Epidermal melanocyte (primary cell): ENCODE results near the gene ARHGAP15.

Source experiments
- DNase-seq: peaks from one replicate; pipeline ENCODE4 v3.0.0; 2011; ENCODE audit warnings: low spot score; ENCODE audit not compliant: insufficient read length

The ARHGAP15 gene

DNA sequence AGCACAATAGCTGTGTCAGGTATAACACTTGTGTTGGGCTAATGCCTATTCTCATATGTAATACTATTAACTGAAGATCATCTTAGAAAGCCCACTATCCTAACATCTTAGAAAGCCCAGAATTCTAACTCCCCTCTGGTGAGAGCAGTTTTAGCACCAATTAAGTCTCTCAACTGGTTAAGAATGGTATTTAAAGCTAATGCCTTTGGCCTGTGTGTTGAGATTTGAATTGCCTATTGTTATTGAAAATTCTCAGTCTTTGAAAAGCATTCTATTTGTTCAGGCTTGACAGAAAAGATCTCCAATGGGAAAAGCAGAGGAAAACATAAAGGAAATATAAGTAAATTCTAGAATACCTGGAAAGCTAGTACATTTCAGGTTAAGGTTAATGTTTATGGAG, 352.5 kb downstream of the ARHGAP15 start:
- DNase-seq = no peak

DNA sequence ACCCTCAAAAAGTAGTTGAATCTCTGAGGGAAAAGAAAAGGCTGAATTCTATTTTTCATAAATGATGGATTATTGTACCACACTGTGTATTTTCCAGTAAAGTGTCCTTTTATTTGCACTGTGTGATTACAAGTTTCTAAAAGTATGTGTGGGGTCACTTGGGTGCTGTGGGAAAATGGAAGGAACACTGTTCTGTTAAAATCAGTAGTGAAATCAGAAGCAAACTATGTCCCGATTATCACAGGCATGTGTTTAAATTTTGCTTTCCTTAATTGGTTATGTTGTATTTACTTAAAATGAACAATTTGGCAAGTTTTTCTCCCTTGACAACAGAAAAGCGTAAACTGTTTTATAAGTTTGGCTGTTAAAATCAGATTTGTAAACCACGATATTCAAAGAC, 353.1 kb downstream of the ARHGAP15 start:
- no peak for DNase-seq

DNA sequence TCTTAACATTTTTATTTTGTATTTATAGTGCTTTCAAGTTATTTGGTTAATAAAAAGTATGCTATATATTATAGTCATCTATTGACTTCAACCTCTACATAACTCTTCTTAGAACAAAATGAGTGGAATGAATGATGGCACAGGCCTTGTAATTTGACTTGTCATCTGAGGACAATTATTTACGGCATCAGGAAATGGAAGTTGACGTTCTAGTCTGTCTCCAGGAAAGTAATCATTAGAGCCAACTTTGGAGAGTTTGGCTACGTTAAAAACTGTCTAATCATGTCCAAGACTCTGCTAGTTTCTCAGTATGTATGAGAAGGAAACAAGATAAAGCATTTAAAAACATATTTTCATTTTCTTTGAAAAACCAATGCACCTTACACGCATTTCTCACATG, 353.6 kb downstream of the ARHGAP15 start:
- DNase-seq = no peak

DNA sequence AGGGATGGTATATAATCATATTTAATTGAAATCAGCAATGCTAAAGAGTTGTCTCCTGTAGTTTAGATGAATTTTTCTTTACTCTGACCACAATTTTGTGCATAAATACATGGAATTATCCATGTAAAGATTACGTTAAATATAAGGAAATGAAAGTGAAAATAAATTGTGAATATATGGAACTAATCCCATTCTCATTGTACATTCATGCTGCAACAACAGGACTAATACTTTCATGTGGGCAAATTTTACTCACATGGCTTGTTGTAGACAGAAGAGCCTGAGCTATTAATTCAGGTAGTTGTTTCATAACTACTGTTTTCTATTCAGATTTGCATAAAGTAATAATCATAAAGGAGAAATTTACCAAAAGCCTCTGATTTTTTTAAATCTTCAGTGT, 357.8 kb downstream of the ARHGAP15 start:
- DNase-seq = no peak

DNA sequence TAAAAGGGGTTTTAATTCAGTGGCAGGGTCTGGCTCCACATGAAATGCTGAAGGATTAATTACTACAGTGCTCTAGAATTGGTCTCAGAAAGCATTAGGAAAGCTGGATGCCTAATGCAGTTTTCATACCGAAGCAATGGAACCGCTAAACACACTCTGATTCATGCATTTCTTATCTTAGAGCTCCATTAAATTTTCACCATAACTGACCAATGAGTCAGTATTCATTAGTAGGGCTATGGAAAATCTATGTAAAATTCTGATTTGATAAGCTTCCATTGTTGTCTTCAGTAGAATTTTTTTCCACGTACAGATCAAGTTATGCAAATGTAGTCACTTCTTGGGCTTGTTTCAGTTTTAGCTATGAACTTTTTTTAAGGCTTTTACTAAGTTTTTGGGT, 359.9 kb downstream of the ARHGAP15 start:
- DNase-seq = no peak

DNA sequence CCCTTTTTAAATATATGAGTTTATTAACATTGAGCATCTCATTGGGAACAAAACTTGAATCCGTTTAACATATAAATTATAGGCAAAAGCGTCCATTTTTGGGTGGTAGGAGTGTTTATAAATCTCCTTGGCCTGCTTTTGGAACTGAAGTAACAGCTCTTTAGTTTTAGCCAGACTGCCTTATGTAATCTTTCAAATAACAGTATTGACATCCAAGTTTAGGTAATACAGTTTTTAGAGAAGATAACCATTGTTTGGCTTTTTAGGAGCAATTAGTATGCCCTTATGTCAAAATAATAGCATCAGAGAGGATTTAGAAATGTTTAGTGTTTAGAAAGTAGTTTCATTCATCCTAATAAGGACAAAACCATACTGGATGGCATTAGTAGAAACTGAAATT, 361.9 kb downstream of the ARHGAP15 start:
- DNase-seq = no peak

DNA sequence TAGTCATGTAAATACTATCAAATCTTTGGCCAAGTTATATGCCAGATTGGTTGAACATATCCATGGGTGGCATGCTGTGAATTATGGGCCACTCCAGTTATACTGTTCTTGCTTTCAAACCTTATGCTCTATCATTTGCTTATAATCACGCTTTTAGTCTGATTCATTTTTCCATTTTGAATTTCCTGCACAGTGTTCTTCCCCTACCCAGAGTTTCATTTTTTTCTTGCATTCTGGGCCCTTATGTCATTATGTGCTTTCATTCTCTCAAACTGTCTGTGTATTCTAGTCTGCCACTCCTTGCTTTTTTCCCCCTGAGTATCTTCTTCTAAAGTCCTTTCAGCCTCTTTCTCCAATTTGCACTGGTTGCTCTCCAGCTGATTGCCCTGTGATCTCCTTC, 364.1 kb downstream of the ARHGAP15 start:
- DNase-seq = no peak

DNA sequence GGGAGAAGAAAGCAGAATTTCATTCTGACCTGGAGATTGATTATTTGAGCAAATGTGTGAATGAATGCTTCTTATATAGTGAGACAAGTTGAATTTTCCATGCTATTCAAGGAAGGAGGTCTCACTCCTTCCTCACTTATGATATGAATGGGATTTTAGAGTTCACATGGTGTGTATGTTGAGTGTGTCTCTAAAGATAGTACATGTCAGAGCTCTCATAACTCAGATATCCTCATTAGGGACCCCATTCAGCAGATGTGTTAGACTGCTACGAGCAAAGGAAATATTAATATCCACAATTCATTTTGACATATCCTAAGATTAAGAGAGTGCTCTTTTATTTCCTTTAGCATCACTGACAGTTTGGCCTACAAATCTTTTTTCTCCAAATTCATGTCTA, 368.5 kb downstream of the ARHGAP15 start:
- no peak for DNase-seq

DNA sequence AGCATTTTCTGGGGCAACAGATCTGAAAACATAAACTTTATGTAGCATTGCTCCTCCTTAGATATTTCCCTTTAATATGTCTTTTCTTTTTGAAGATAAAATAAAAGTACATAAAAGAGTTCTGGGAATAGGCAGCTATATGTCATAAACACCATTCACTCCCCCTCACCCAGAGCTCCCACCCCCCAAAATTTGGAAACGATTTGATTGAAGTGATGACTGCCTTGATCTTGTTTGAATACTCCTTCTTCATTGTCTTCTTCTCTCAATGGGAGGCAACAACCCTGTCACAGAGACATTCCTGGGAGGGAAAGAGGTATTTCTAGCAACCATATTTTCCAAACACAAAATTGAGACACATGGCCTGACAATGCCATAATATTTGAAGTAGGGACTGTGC, 369.3 kb downstream of the ARHGAP15 start:
- no peak for DNase-seq

DNA sequence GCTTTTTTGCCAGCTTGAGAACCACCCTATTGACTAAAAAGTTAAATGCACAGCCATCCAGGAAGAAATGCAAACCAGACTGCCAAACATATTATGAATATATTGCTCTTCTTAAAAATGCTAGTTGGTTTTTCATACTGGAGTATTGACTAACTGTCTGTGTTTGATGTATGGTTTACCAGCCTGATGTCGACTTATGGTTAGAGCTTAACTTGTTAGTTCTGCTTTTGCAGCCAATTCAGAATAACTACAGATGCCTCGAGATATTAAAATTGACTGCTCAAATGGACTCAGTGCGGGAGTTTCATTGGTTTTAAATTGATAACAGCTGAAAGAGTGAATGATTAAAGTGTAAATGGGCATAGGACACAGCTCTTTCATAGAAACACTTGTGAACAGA, 369.8 kb downstream of the ARHGAP15 start:
- no peak for DNase-seq

DNA sequence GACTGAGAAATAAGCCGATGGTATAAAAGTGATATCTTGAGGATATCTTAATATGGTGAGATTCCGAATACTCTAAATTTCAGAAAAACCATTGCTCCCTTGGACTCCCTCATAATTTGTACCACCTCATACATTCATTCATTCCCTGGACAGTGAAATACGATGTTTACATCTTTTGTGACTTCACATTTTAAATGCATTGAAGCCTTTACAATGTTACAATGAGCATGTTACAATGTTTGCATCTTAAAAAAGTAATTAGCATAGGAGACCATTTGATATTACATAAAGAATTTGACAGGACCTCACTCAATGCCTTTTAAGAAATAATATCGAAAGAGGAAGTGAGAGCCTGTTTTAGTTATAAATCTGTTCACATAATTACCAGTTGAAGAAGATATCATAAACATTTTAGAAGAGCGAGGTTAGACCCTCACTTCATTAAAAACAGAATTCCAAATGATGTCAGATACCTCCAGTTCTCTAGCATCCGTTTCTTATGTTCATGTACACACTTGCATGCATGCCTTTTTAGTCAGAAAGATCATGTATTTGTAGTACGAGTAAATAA, 372.0 kb downstream of the ARHGAP15 start:
- DNase-seq = no peak

DNA sequence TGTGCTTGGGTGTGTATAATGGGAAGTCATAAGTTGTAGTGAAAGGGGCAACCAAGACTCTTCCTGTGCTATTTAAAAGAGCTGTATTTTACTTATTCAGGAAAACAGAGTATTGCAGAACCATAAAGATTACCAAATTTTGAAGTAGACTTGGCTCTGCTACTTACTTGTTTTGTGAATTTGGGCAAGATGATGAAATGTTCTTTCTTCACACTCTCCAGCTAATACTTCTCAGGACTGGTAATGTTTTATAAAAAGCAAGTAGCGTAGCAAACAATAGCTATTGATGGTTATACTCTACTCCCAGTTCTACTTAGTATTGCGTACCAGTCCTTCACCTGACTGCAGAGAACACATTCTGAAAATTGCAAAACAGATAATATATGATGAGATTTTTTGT, 374.1 kb downstream of the ARHGAP15 start:
- DNase-seq = no peak

DNA sequence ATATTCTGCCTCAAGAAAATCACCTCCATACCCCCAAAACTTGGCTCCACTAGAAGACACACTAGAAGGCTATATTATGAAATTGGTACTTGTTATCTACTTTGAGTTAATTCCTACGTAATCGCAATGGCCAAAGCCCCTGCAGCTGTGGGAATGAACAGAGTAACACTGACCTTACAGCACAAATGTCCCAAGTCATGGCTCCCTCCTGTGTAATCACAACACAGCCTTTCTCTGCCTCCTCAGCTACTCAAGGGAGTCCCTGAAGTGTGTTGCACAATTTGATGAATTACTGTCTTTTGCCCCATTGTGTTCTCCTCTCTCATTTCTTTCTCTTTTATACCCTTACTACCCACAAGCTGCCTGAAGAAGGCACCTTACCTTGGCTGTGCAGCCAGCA, 375.2 kb downstream of the ARHGAP15 start:
- DNase-seq = no peak

DNA sequence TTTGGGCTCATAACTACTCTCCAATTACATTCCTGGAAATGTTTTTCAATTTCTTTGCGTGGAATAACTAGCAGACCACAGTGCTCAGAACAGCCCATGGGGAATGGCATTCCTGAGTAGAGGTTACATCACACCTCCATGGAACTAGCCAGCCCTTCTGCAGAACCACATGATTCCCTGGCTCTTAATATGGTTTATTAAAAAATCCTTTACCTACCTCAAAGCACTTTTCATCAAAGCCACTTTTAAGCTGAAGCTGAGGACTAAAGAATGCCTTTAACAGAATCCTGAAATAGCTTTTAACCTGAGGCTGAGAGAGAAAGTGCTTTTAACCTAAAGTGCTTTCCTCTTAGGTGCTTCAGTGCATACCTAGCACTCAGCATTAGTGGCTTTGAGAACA, 376.3 kb downstream of the ARHGAP15 start:
- no peak for DNase-seq

DNA sequence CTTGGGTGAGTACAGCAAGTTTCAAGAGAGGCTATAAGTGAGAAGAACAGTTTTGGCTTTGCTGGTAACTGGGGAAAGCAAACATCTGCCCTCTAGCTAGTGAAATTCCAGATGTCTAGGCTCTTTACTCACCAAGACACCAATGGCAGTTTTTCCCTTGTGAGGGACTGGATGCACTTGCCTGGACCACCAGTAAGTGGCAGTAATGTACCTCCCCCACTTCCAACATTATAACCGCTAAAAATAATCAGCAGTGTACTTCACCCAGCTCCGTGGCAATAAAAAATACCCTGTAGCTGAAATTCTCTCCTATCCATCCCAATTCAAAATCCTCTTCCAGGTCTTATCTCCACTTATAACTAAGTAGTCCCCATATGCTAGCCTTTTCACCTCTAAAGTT, 383.9 kb downstream of the ARHGAP15 start:
- DNase-seq = peak; percentile 21

DNA sequence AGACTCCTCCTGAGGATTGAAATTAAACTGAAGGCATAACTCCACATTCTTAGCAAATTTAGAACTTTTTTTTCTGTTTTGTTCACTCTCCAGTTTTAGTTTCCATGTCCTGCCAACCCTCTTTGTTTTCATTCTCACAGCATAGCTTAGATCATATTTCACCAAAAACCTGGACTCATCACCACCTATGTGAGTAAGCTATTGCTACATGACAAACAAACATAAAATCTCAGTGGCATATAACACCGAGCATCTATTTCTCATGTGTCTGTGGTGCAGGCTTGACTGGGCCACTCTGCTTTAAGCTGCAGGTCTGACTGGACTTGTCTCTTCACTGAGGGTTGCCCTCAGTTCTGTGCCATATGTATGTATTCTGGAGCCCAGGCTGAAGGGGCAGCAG, 385.2 kb downstream of the ARHGAP15 start:
- no peak for DNase-seq

DNA sequence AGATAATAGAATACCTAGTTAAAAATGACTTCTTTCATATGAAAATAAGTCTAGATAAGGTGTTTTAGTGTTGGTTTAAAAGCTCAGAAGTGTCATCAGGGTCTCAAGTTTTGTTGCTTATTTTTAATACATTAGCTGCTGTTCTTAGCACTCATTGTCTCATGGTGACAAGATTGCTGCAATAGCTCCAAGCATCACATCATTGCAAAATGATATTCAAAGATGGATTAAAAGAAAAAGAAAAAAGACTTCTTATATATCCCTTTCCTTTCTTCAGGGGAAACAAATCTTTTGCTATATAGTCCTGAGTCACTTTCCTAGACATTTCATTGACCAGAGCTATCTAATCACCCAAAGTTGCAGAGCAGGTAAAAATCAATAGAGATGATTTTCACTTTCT, 386.1 kb downstream of the ARHGAP15 start:
- DNase-seq = no peak

DNA sequence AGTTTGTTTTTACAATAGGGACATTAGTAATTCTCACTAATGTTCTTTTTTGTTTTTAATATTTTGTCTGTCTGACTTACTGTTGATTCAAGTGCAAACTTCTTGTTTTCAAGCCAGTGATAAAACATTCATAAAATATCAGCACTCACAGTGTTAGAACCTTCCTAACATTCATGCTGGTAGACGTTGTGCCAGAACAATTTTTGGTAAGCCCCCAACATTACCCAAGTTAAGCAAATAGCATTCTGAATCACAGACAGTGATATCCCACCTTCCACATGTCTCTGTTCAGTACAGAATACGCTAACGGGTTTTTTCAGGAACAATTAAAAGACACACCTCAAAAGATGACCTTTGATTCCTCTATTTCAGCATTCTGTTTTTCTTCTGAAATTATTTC, 390.3 kb downstream of the ARHGAP15 start:
- no peak for DNase-seq

DNA sequence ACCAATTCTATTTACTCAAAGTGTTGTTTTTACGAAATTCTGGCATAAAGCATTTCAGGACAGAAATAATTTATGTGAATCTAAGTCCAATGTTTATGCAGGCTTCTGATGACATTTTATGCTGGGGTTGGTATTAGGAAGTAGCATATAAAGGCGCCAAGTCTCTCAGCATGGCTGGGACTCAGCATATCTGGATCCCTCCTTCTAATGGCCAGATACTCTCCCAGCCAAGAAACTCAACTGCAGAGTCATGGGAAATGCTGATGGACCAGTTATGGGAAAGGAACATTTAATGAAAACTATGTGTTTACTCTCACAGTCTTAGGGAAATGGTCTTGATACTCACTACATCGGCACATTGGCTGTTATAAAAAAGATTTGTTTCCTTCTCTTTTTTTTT, 392.2 kb downstream of the ARHGAP15 start:
- DNase-seq = no peak

DNA sequence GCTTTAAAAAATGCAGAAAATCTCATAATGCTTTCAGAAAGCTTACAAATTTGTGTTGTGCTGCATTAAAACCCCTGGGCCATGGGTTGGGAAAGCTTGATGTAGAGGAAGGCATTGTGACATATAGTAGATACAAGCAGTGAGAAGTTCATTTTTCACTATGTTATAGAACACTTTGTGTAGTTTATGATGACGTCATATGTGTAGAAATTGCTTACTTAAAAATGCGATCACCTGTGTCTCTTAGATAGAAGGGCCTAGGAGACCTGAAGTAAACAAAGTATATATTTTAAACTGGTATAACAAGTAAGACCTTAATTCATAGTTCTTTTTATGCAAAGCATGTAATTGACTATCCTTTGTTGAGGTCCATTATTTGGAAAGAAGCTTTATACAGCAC, 393.5 kb downstream of the ARHGAP15 start:
- no peak for DNase-seq

DNA sequence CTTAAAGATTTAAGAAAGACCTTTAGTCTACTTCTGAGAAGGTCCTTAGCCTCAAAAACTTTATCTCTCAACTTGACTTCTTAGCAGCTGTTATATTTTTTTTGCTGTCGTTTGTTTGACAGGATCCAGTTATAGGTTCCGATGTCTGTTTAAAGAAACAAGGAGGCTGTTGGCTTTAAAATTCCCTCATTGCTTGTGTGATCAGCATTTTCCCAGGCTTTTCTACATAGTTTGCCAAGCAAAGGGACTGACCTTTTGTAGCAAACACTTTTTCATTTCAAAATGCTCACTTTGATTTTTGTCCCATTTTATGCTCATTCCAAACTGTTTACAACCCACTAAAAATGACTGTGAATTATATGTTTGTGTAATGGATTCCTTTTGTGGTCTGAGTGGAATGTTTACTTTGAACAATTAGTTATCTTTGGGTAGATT, 394.9 kb downstream of the ARHGAP15 start:
- no peak for DNase-seq

DNA sequence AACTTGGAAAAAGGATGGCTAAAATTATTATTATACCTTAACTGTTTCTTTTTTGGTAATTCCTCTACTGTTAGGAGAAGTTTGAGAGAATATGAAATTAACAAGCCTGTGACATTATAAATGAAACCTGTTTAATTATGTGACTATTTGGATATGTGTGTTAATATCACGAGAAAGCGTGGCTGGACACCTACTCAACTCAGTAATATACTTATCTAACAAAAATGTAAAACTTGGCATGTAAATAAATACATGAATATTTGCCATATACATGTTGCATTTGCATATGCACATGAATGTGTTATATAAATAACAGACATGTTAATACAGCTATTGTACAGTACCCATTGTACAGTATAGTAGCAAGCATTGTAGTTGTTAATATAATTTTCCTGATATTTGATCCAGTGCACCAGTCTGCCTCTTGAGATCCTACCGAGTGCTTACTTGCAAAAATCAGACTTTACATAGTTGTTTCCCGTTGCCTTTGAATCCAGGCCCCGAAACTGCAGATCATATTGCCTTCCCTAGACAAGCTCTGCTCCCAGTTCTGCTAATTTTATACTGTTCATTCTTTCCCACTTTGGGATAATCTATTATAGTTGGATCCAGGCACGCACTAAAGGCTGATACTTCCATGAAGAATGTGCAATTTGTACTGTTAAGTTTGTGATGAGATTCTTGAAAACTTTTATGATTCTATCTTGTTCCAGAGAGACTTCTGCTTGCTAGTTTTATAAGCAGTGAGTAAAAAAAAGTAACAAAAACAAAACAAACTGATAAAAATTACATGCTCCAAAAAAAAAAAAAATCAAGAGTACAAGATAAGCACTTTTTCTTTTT, 395.6 kb downstream of the ARHGAP15 start:
- DNase-seq = no peak

DNA sequence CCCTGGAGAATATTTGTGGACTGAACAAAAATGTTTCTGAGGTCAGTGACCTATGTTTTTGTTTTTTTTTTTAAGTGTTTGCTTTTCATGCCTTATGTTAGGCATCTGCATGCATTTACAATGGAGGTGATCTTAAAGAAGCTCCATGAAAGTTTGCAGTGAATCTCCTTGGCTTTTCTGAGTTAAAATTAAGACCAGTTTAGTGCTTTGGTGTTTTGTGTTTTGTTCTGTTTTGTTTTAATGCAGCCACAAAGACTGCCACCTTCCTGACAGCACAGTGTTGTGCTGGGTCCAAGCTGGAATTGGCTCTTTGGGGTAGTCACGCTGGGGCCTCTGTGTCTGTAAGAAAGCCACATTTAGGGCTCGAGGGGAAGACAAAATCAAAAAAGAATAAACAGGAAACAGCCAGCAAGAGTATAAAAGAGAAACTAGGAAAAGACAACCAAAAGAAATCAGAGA, 396.2 kb downstream of the ARHGAP15 start:
- no peak for DNase-seq
